Measurements from ENCODE around the gene SEC61B. TPM values are rescaled to one million over a fixed set of nuclear protein-coding genes. Genes with fewer than 3 reads are reported as not detected.

SEC61B gene
- total and polyA plus RNA-seq, 9 of the 15 experiments (the other 6 are each of a cell fraction or from before 2014, with no cell fraction given), result 57.8 to 262 (median 172) TPM

GRCh38 chr9:99182356-99182755 lies 39.7 kb upstream of the SEC61B start (continued):
- no peak for TF ChIP-seq ATF4 (CRISPR knock-in tag; IDR thresholded peaks at IDR 0.05)
- TF ChIP-seq NCOR1 (IDR thresholded peaks at IDR 0.05), result no peak

- FAIRE-seq, result no peak
- BruUV-seq (replicated peaks), result no TSS peak
- Histone ChIP-seq H3K4me3 (no peak overlapping the region), H4K20me1 (replicated peaks; ENCODE audit: control insufficient read depth, insufficient read depth, low read length) (no peaks in the 10 kb centered on the region), H3K4me1 (replicated peaks in 1 of 2; ENCODE audit: control insufficient read depth in 2 of 2, insufficient read depth in 2 of 2, low read length in 2 of 2) (peaks cover 2 to 5% of the 10 kb centered on the region in 2 experiments; a peak in 3 of 5 replicates), H3K36me3 (ENCODE audit: control insufficient read depth, insufficient read depth, low read length) (no peaks in the 10 kb centered on the region), H3K9me1 (ENCODE audit: control insufficient read depth, insufficient read depth, low read length) (no peaks in the 10 kb centered on the region), H3K27ac (ENCODE audit: extremely low read depth, low read depth, low read length) (no peak overlapping the region), H3K27me3 (ENCODE audit: control insufficient read depth in 2 of 2, insufficient read depth in 2 of 2, low read length in 2 of 2) (peaks cover 9 to 39% of the 10 kb centered on the region in 2 experiments), H3K9me3 (replicated peaks; ENCODE audit: control insufficient read depth, insufficient read depth, low read depth, low read length) (no peaks in the 10 kb centered on the region), H3K79me2 (ENCODE audit: control insufficient read depth, insufficient read depth, low read length) (no peaks in the 10 kb centered on the region), H3K9ac (ENCODE audit: insufficient read depth in 1 of 2, low read depth in 2 of 2, low read length in 2 of 2) (no peak overlapping the region), H3K4me2 (ENCODE audit: insufficient read depth, low read length) (no peak overlapping the region), H2AFZ (ENCODE audit: low read depth, low read length) (no peak overlapping the region)
- intact Hi-C loops (cut with micrococcal nuclease), result loop anchor here (2.0 to 10.0 kb wide), 10 partner anchors 81 to 1414 kb away; no protein-coding TSS in a partner anchor
- no peak for DNase-seq (ENCODE audit: extremely low read depth in 1 of 4, low spot score in 3 of 4)
- WGBS (ENCODE audit: insufficient coverage, low coverage, missing lambda C conversion rate), result 4% methylated on average over 3 of the region's 3 CpGs
- ChIA-PET CTCF (ENCODE audit: low intra/inter-chr PET ratio) (no interaction called here), POLR2A (interaction anchor here (0.6 kb wide), 2 partner anchors 39 to 1401 kb away, joined by 3 read pairs; partner anchors contain the start of gene SEC61B)
- ATAC-seq, result no peak
- in situ Hi-C loops (cut with MboI), result loop anchor here (5.0 to 10.0 kb wide), 3 partner anchors 79 to 1031 kb away; no protein-coding TSS in a partner anchor
- no peak for TF ChIP-seq MXI1 (IDR thresholded peaks at IDR 0.05; ENCODE audit: low read depth, low read length)
Measured at GRCh38 chr9:99183616-99184015, 38.5 kb upstream of the SEC61B start.
